GM19452 (cell line): ENCODE measurements around the gene RIC3.

Source experiments
- ATAC-seq: cut with Tn5 transposase; IDR thresholded peaks from one replicate; pipeline ENCODE4 v1.9.1; 2021; ENCODE audit not compliant: unreplicated experiment

Gene RIC3

GRCh38 chr11:8090756-8091155 lies 78.1 kb downstream of the RIC3 start:
- ATAC-seq: no peak

GRCh38 chr11:8089791-8090510 lies 78.9 kb downstream of the RIC3 start:
- no peak for ATAC-seq

DNA sequence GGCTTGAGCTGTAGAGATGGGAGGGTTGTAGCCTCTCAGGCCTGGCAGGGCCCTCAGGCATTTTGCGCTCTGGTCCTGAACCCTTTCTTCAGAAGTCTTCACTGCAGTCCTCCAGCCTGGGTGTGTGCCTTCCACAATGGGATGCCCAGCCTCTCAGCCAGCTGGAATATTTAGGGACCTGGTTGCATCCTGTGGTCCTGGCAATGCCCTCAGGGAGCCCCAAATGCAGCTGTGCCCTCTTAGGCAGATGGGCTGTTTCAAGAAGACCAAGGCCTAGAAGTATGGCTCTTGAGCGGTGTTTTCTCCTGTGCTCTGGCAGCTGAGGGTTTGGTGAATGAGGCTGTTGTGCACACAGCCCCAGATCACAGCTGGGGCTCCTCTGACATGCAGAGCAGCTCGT lies 81.1 kb downstream of the RIC3 start:
- ATAC-seq: no peak

DNA sequence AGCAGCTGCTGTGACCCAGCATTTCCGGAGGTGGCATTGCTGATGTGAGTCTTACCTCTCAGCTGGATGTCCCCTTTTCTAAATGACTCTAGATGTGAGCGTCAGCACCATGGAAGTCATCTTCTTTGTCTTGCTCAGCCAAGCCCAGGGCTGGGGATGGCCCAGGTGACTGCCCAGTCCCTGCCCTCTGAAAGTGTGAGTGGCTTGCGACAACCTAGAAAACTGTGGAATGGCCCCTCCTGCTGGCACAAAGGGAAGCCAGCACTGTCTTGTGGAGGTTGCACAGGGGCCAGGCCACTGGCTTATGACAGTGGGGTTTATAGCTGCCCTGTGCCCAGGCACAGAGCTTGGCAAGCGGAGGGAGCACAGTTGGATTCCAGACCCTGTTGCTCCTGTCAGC lies 81.6 kb downstream of the RIC3 start:
- ATAC-seq: no peak

- ATAC-seq: no peak
Measured at GRCh38 chr11:8086571-8086970, 82.3 kb downstream of the RIC3 start.

GRCh38 chr11:8086001-8086479 lies 82.8 kb downstream of the RIC3 start:
- ATAC-seq: no peak

- no peak for ATAC-seq
Measured at GRCh38 chr11:8085011-8085645, 83.7 kb downstream of the RIC3 start.

DNA sequence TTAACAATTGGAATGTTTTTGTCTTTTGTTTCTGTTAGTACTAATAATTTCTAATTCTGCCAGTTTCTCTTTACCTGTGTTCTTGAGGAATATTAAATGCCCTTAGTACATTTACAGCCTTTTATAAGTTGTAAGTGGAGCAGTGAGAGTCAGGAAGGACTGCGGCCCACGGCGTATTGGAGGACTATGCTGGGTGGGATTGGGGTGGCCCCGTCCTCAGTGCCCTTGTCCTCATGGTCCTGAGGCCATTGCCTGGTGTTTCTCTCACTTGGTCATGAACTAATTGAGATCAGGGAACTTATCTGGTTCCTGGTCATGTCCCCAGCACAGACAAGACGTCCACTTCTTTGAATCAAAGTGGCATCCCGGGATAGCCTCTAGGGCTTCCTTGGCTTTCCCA lies 84.5 kb downstream of the RIC3 start:
- no peak for ATAC-seq

DNA sequence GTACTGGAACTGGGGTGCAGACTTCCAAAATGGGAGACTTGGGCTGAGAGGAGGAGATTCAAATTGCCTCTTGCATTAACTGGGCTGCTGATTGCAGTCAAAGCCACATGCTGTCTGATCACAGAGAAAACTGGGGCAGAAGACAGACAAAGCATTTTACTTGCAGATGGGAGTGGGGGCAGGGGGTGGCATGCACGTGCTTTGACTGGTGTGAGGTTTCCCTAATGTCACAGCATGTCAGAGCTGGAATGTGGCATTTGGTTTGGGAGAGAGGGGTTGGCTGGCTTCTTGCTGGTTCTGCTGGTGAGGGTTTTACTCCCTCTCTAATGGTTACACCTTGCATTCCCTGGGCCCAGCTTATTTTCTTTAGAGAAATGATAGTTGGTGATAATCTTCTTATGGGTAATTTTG lies 84.9 kb downstream of the RIC3 start:
- ATAC-seq: no peak

DNA sequence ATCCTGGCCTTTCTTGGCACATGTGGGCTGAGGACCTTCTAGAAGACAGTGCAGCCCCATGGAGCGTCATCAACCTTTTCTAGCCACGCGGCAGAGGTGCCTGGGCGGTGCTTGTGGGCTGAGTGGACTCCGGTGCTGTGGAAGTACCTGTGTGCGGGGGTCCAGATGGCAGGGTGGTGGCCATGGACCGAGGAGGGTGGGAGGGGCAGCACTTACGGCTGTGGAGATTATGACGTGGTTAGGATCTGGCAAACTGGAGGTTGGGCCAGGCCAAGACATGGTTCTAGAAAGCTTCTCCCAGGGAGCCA lies 85.8 kb downstream of the RIC3 start:
- ATAC-seq: no peak

DNA sequence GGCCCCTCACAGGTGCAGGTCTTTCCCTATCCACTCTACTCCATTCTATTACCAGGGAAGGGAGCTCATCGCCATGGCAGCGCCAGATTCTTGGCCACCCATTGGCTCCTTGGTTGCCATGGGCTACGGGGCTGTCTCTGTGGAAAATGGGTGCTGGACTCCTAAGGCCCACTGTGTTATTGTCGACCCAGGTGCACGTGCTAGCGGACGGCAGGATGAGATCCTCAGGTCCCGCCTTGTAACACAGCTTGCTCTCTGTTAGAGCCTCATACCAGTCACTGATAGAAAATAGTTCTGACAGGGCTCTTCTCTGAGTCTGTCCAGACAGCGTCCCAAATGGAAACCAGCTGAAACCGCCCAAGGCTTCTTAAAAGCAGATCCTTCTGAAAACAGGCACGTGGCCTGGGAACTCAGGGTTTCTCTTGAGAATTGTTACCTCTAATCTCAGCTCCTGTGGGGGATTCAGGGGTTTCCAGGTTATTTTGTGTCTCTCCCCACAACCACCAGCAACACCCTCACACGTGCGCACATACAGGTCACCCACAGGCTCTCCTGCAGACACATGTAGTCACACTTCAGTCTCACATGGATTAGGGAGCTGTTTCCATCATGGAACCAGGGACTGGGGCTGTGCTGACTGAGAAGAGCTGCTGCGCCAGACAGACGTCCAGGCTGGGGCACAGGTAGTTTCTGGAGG lies 86.3 kb downstream of the RIC3 start:
- no peak for ATAC-seq

DNA sequence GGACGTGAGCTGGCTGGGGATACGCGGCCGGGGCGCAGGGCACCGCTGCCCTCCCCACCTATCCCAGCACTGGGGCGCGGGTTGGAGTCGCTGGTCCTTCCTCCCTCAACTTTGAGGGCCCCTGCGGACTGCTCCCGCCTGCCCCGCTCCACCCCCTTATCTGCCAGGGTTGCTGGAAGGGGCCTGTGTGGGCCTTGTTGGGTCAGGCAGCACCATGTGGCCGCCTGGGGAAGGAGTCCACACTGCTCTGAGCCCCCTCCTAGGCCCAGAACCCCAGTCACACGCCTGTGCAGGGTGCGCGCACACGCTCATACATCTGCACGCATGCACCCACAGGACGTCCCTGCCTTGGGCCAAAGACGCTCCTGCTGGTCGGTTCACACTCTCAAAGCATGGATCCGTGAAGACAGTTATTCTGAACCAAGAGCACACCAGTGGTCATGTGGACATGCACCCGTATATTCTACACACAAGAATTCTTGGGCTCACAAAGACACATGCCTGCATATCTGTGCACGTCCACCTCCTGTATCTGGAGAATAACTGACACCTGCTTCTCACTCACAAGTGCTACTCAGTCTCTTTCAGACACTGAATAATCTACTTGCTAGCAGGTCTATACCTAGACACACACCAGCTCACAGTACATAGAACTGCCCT lies 87.1 kb downstream of the RIC3 start:
- ATAC-seq: no peak

- ATAC-seq: no peak
Measured at GRCh38 chr11:8080674-8081590, 87.9 kb downstream of the RIC3 start, which contains the start of gene TUB. TUB (plus strand) TSS chr11:8081211; CDS start chr11:8081511, 300 bp downstream.

DNA sequence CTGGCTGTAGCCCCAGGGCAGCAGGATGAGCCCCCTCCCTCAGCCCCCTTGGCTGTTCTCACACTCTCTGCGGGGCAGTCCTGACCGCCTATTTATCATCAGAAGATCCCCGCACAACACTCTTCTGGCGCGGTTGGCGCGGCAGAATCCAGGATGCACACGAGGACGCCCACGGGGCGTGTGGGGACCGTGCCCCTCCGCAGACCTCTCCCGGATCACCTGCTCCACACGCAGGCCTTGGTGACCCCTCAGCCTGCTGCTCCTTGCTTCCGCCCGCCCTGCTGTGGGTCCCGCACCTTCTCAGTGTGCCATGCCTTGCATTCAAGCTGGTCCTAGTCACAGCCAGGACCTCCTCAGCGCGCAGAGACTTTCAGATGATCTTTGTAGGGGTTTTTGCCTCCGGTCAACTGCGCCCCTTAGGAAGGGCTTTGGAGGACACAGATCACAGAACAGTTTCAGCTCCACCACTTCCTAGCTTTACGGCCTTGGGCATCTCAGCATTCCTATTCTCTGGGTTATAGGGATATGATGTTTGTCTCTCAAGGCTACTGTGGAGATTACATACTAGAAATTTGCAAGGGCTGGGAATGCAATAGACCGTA lies 88.7 kb downstream of the RIC3 start:
- no peak for ATAC-seq

DNA sequence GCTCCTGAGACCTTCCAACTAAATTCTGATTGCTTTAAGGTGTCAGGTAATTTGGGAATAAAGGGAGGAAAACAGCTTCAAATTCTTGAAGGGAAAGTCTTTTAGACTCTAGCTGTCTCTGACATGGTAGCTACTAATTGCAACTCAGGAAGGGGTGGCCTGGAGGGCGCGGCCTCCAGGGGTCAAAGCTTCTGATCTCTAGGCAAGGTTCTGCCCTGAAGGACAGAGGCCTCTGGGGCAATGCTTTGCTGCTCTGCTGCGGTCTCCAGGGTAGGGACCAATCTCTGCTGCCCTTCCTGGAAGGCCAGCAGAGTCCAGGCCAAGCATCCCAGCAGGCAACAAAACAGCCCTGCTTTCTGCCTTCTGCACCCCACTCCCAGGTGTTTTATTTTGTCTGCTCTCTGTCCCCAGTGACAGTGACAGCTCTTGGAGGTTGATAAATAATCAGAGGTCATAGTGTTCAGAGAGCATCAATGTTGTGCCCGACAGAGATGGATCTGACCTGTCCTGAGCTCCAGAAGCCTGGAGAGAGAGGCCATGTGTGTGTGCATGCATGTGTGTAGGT lies 89.6 kb downstream of the RIC3 start:
- ATAC-seq: no peak

DNA sequence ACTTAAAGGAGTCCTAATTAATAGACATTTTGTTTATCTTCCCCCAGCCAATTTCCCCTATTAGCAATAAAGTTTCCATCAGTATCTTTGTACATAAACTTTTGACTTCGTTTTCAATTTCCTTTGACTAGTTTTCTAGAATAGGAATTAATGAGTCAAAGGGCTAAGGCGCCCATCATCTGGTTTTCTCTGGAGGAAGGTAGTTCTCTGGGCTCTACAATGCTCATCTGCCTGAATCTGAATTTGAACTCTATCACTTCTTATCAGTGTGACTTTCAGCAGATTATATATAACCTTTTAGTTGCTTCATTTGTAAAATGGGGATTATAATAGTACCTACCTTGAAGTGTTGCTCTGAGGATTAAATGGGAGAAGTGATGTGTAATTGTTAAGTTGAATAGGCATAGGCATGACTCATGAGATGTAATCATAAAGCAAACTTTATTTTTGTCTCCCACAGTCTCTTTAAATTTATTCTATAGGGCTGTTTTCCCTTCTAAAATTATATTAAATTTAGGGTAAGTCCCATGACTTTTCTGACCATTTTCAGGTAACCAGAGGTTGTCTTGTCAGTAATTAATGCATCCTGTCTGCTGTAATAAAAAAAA lies 93.6 kb downstream of the RIC3 start:
- ATAC-seq: no peak

- no peak for ATAC-seq
Measured at GRCh38 chr11:8071616-8072581, 96.9 kb downstream of the RIC3 start.

DNA sequence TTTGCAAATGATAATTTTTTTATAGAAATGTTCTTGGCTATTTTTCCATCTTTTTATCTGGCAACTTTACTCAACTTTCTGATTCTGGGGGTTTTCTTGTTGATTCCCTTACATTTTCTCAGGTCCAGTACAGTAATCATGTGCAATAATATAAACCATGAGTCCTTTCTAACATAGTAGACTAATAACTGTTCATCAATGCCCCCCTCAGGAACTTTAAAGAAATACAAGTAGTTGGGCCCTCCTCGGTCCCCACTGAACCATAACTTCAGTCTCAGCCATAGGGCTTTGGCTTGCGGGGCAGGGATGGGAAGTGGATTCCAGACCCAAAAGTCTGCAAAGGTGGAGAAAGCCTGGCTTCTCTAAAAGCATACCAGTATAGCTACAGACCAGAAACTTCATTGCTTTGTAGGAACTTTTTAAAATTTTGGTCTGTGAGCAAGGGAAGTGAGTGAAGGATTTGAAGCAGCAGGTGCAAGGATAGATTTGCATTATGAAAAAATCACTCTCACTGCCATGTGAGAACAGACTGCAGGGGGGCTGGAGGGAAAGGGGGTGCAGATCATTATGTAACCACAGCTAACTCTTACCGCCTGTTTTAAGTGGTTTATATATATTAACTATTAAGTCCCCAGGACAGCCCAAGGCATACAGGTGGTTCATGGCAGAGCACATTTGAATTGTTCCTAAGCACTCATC lies 98.3 kb downstream of the RIC3 start:
- ATAC-seq: no peak
